ENCODE results near the gene SEC31A.

DNA sequence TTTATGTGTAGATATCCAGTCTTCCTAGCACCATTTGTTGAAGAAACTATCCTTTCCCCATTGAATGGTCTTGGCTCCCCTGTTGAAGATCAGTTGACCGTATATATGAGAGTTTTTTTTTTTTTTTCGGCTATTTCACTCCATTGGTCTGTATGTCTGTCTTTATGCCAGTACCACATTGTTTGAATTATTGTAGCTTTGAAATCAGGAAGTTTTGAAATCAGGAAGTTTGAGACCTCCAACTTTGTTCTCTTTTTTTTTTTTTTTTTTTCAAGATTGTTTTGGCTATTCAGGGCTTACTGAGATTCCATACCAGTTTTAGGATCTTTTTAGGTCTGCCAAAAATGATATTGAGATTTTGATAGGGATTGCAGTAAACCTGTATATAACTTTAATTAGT is 88.0 kb downstream of the SEC31A start:
- no peak for TF ChIP-seq ZNF274 (IDR thresholded peaks at IDR 0.05; ENCODE audit: low read depth, low read length)
- no peak for TF ChIP-seq YY1 (IDR thresholded peaks at IDR 0.05; ENCODE audit: insufficient read depth, insufficient read length)

Measured in NT2/D1 (cell line).